HCT116 (cell line): ENCODE measurements around the gene EMP1. TPM values are rescaled to one million over a fixed set of nuclear protein-coding genes. Genes with fewer than 3 reads are reported as not detected.

ENCODE experiments used
- ATAC-seq: fragments of 200-7000 bp; cut with Tn5 transposase; 2 replicates; pipeline ENCODE4 v1.9.1; 2020; ENCODE audit warnings: mild to moderate bottlenecking, moderate library complexity
- BruUV-seq: library from RNA; stranded (reverse); fragments of 400-500 nt; replicated peaks from 2 replicates; lab custom pipeline; 2021; lab: Mats Ljungman, UMichigan
- CTCF ChIA-PET: fragments of 300-600 bp; sonication (Branson Sonifier 250); formaldehyde crosslinking; loops from one replicate; lab custom pipeline; 2021; ENCODE audit warnings: antibody characterized with exemption; lab: Charles Lee
- POLR2A ChIA-PET: fragments of 300-600, 350-600 bp; sonication (Branson Sonifier 250); formaldehyde crosslinking; loops from one replicate; lab custom pipeline; 2021; ENCODE audit warnings: antibody characterized with exemption; lab: Charles Lee
- RAD21 ChIA-PET, 2 experiments: fragments of 300-600 bp; sonication (Branson Sonifier 250); formaldehyde crosslinking; loops; one replicate each; lab custom pipeline; 2023; ENCODE audit warnings: low total read pairs in 2 of 2; ENCODE audit not compliant: uncharacterized antibody in 2 of 2, unreplicated experiment in 2 of 2, low non-redundant PET in 1 of 2; lab: Charles Lee
- DNase-seq: peaks from one replicate; pipeline ENCODE4 v3.0.0-alpha.2; 2010; ENCODE audit warnings: low read depth, low spot score
- H2AFZ ChIP-seq: fragments of 200-600 bp; shearing (Covaris generic), sonication (generic); 2 replicates; pipeline ENCODE4 v1.6.1; 2017; ENCODE audit warnings: low read depth, mixed run types, mixed read lengths, antibody characterized with exemption, low read length; ENCODE audit not compliant: poor library complexity, severe bottlenecking
- H3K27ac ChIP-seq: 2 replicates; pipeline ENCODE4 v1.5.1; 2012; ENCODE audit warnings: low read depth, low read length
- H3K27me3 ChIP-seq: fragments of 200-600 bp; sonication (generic); 2 replicates; pipeline ENCODE4 v1.6.1; 2016; ENCODE audit warnings: mixed run types, low read length, mixed read lengths; ENCODE audit not compliant: insufficient read depth
- H3K36me3 ChIP-seq, 2 experiments: fragments of 200-500 bp in 1 of 2; fragments of 200-600 bp in 1 of 2; sonication (Bioruptor generic) in 1 of 2; sonication (generic) in 1 of 2; 2 replicates each; pipeline versions ENCODE4 v1.5.1 to v1.6.1; 2014 to 2016; ENCODE audit warnings: low read length in 2 of 2, inconsistent platforms in 1 of 2, mixed read lengths in 1 of 2, mixed run types in 1 of 2; ENCODE audit not compliant: insufficient read depth in 2 of 2, control insufficient read depth in 1 of 2
- H3K4me1 ChIP-seq, 2 experiments: fragments of 200-600 bp in 1 of 2; sonication (generic) in 1 of 2; 2 replicates each; pipeline versions ENCODE4 v1.5.1 to v1.6.1; 2012 to 2017; ENCODE audit warnings: low read length in 2 of 2, inconsistent platforms in 1 of 2, mild to moderate bottlenecking in 1 of 2, mixed read lengths in 1 of 2, mixed run types in 1 of 2, moderate library complexity in 1 of 2; ENCODE audit not compliant: insufficient read depth in 2 of 2, control insufficient read depth in 1 of 2
- H3K4me2 ChIP-seq: fragments of 200-600 bp; sonication (generic); 2 replicates; pipeline ENCODE4 v1.6.1; 2017; ENCODE audit warnings: mixed run types, low read length, mixed read lengths
- H3K4me3 ChIP-seq, 2 experiments: fragments of 200-600 bp in 1 of 2; sonication (generic) in 1 of 2; replicated peaks in 1 of 2; 2 replicates each; pipeline ENCODE4 v1.5.1; 2011 to 2016; ENCODE audit warnings: low read length in 2 of 2, control low read depth in 1 of 2, low read depth in 1 of 2, mild to moderate bottlenecking in 1 of 2, mixed read lengths in 1 of 2, mixed run types in 1 of 2
- H3K79me2 ChIP-seq: fragments of 200-600 bp; sonication (generic); 2 replicates; pipeline ENCODE4 v1.6.1; 2017; ENCODE audit warnings: mild to moderate bottlenecking, mixed run types, low read length, moderate library complexity, mixed read lengths; ENCODE audit not compliant: insufficient read depth
- H3K9ac ChIP-seq: fragments of 200-600 bp; sonication (generic); 2 replicates; pipeline ENCODE4 v1.6.1; 2016; ENCODE audit warnings: low read length, mixed read lengths
- H3K9me2 ChIP-seq: fragments of 200-600 bp; sonication (generic), shearing (Covaris generic); 2 replicates; pipeline ENCODE4 v1.6.1; 2017; ENCODE audit warnings: mixed run types, mild to moderate bottlenecking, moderate library complexity; ENCODE audit not compliant: insufficient read depth
- H3K9me3 ChIP-seq, 2 experiments: fragments of 200-500 bp in 1 of 2; fragments of 200-600 bp in 1 of 2; sonication (Bioruptor generic) in 1 of 2; sonication (generic) in 1 of 2; 2 replicates each; pipeline ENCODE4 v1.6.1; 2014 to 2017; ENCODE audit warnings: low read length in 2 of 2, mixed read lengths in 2 of 2, inconsistent platforms in 1 of 2, low read depth in 1 of 2, mild to moderate bottlenecking in 1 of 2, mixed run types in 1 of 2, moderate library complexity in 1 of 2; ENCODE audit not compliant: control insufficient read depth in 1 of 2, insufficient read depth in 1 of 2
- H4K20me1 ChIP-seq: fragments of 200-600 bp; sonication (generic), shearing (Covaris generic); 2 replicates; pipeline ENCODE4 v1.6.1; 2017; ENCODE audit warnings: mixed run types, mild to moderate bottlenecking, moderate library complexity; ENCODE audit not compliant: insufficient read depth
- CEBPB ChIP-seq: IDR thresholded peaks from 2 replicates; pipeline ENCODE4 v1.6.1; 2012; ENCODE audit warnings: low read depth
- EGR1 ChIP-seq: IDR thresholded peaks from 2 replicates; pipeline ENCODE4 v1.6.1; 2012; ENCODE audit warnings: low read depth
- ELF1 ChIP-seq: IDR thresholded peaks from 2 replicates; pipeline ENCODE4 v1.6.1; 2012; ENCODE audit warnings: low read depth, borderline replicate concordance
- EZH2phosphoT487 ChIP-seq: fragments of 200-600 bp; IDR thresholded peaks from 2 replicates; pipeline ENCODE4 v1.6.1; 2018; ENCODE audit warnings: antibody characterized with exemption, borderline replicate concordance
- FOSL1 ChIP-seq: IDR thresholded peaks from 2 replicates; pipeline ENCODE4 v1.6.1; 2012; ENCODE audit warnings: low read depth
- POLR2A ChIP-seq: IDR thresholded peaks from 2 replicates; pipeline ENCODE4 v1.7.0; 2011; ENCODE audit warnings: borderline replicate concordance; ENCODE audit not compliant: insufficient read depth, insufficient read length; ENCODE audit errors: extremely low read depth
- POLR2AphosphoS5 ChIP-seq: IDR thresholded peaks from 2 replicates; pipeline ENCODE4 v1.6.1; 2011; ENCODE audit warnings: mild to moderate bottlenecking, low read depth, low read length, moderate library complexity
- SIN3A ChIP-seq: IDR thresholded peaks from 2 replicates; pipeline ENCODE4 v1.6.1; 2012; ENCODE audit warnings: low read depth
- SP1 ChIP-seq: IDR thresholded peaks from 2 replicates; pipeline ENCODE4 v1.6.1; 2012; ENCODE audit warnings: low read depth
- TCF7L2 ChIP-seq: IDR thresholded peaks from 2 replicates; pipeline ENCODE4 v1.7.0; 2011; ENCODE audit warnings: borderline replicate concordance, inconsistent platforms; ENCODE audit not compliant: insufficient read depth, insufficient read length; ENCODE audit errors: extremely low read depth
- YY1 ChIP-seq: IDR thresholded peaks from 2 replicates; pipeline ENCODE4 v1.6.1; 2011; ENCODE audit warnings: low read length, low read depth, moderate library complexity, mild to moderate bottlenecking; ENCODE audit not compliant: insufficient replicate concordance; ENCODE audit errors: extremely low read depth
- ZFX ChIP-seq: fragments of 450-650 bp; IDR thresholded peaks from 2 replicates; pipeline ENCODE4 v1.6.1; 2017
- ZNF274 ChIP-seq: fragments of 200-500 bp; sonication (Bioruptor generic); IDR thresholded peaks from 2 replicates; pipeline ENCODE4 v1.6.1; 2014; ENCODE audit warnings: mild to moderate bottlenecking, low read depth, low read length, inconsistent platforms
- intact Hi-C: fragments of 100-400 bp; cut with micrococcal nuclease; formaldehyde crosslinking; loops from 2 replicates; pipeline ENCODE4 v1.10.0; 2022
- total RNA-seq: library from RNA; stranded (reverse); gene quantifications from one replicate; pipeline ENCODE4 v1.2.1, GENCODE V29; 2021; ENCODE audit not compliant: unreplicated experiment
- TF ChIP-seq, protein P1 (sequence below): IDR thresholded peaks from 2 replicates; pipeline ENCODE4 v1.6.1; 2011; ENCODE audit warnings: mild to moderate bottlenecking, low read length, moderate library complexity; ENCODE audit not compliant: insufficient replicate concordance; ENCODE audit errors: extremely low read depth
- TF ChIP-seq, protein P2 (sequence below): IDR thresholded peaks from 2 replicates; pipeline ENCODE4 v1.6.1; 2012; ENCODE audit warnings: low read depth
- TF ChIP-seq, protein P3 (sequence below): IDR thresholded peaks from 2 replicates; pipeline ENCODE4 v1.6.1; 2012

Gene EMP1
- total RNA-seq, 1 experiment from 2014 or later, result 110 TPM

DNA sequence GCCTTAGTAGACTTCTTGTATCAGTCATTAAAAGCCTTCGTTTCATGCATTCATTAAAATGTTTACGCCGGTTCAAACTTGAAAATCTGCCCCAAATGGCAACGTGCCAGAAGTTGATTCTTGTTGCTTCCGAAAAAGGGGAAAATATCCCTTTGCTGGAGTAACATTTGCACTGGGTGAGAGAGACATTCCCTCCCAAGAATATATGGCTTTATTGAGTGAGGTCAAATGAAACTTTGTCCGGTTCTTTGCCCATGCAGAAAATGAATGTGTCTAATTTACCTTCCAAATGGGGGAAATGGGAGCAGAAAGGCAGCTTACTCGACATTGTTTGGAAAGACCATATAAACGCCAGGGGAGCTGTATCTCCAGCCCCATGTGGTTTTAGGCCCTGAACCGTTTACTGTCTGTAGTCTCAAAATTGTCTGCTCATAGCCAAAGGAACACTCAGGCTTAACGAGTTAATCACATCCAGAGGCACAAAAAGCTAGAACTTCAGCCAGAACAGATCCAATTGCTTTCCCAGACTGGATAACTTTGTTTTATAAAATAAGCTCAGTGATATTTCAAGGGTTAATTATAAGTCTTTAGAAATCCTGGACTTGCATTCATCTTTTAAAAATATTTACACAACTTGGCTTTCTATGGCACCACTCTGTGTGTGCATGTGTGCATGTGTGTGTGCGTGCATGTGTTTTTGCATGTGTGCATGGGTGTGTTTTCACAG, 2.9 kb upstream of the EMP1 start:
- no peak for TF ChIP-seq SP1
- TF ChIP-seq ZFX, result no peak
- TF ChIP-seq CEBPB, result no peak
- TF ChIP-seq, protein P1, sequence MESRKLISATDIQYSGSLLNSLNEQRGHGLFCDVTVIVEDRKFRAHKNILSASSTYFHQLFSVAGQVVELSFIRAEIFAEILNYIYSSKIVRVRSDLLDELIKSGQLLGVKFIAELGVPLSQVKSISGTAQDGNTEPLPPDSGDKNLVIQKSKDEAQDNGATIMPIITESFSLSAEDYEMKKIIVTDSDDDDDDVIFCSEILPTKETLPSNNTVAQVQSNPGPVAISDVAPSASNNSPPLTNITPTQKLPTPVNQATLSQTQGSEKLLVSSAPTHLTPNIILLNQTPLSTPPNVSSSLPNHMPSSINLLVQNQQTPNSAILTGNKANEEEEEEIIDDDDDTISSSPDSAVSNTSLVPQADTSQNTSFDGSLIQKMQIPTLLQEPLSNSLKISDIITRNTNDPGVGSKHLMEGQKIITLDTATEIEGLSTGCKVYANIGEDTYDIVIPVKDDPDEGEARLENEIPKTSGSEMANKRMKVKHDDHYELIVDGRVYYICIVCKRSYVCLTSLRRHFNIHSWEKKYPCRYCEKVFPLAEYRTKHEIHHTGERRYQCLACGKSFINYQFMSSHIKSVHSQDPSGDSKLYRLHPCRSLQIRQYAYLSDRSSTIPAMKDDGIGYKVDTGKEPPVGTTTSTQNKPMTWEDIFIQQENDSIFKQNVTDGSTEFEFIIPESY, result no peak
- TF ChIP-seq EGR1, result no peak
- no peak for TF ChIP-seq EZH2phosphoT487
- TF ChIP-seq, protein P2, sequence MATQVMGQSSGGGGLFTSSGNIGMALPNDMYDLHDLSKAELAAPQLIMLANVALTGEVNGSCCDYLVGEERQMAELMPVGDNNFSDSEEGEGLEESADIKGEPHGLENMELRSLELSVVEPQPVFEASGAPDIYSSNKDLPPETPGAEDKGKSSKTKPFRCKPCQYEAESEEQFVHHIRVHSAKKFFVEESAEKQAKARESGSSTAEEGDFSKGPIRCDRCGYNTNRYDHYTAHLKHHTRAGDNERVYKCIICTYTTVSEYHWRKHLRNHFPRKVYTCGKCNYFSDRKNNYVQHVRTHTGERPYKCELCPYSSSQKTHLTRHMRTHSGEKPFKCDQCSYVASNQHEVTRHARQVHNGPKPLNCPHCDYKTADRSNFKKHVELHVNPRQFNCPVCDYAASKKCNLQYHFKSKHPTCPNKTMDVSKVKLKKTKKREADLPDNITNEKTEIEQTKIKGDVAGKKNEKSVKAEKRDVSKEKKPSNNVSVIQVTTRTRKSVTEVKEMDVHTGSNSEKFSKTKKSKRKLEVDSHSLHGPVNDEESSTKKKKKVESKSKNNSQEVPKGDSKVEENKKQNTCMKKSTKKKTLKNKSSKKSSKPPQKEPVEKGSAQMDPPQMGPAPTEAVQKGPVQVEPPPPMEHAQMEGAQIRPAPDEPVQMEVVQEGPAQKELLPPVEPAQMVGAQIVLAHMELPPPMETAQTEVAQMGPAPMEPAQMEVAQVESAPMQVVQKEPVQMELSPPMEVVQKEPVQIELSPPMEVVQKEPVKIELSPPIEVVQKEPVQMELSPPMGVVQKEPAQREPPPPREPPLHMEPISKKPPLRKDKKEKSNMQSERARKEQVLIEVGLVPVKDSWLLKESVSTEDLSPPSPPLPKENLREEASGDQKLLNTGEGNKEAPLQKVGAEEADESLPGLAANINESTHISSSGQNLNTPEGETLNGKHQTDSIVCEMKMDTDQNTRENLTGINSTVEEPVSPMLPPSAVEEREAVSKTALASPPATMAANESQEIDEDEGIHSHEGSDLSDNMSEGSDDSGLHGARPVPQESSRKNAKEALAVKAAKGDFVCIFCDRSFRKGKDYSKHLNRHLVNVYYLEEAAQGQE, result no peak
- no peak for TF ChIP-seq POLR2A
- no peak for TF ChIP-seq POLR2AphosphoS5
- TF ChIP-seq, protein P3, sequence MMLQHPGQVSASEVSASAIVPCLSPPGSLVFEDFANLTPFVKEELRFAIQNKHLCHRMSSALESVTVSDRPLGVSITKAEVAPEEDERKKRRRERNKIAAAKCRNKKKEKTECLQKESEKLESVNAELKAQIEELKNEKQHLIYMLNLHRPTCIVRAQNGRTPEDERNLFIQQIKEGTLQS, result no peak
- no peak for TF ChIP-seq ELF1
- TF ChIP-seq TCF7L2, result no peak
- TF ChIP-seq YY1, result no peak
- TF ChIP-seq ZNF274, result no peak
- no peak for TF ChIP-seq SIN3A
- no peak for TF ChIP-seq FOSL1
- TF ChIP-seq, all 23 proteins: peak for 0
- Histone ChIP-seq H3K4me1 (peaks cover 31 to 43% of the 10 kb centered on the region in 2 experiments), H3K9ac (no peak overlapping the region), H3K4me3 (no peak overlapping the region), H3K27ac (no peak overlapping the region), H3K4me2 (no peak overlapping the region), H4K20me1 (no peaks in the 10 kb centered on the region), H3K27me3 (no peaks in the 10 kb centered on the region), H3K9me2 (no peaks in the 10 kb centered on the region), H3K79me2 (peaks cover 20% of the 10 kb centered on the region), H2AFZ (no peak overlapping the region), H3K36me3 (no peaks in the 10 kb centered on the region), H3K9me3 (no peaks in the 10 kb centered on the region)
- DNase-seq (no peak), ATAC-seq (no peak)
- RAD21 ChIA-PET, result no interaction called here
- BruUV-seq, result no TSS peak
- POLR2A ChIA-PET, result interaction anchor here (0.6 to 1.2 kb wide), 2 partner anchors 8 to 30 kb away, joined by 3 read pairs; no protein-coding TSS in a partner anchor
- CTCF ChIA-PET, result no interaction called here
- intact Hi-C loops, result no loop called here
